ENCODE results near the gene SHF.
A peak's percentile ranks its signal among the peaks of the same experiment; 100 is the strongest.

Gene SHF

GRCh38 chr15:45121020-45121419, 66.7 kb downstream of the SHF start:
- in situ Hi-C loops (cut with MboI; ENCODE audit: low pct_unique_long_range_greater_than_20kb, low sequenced_read_pairs, unreplicated experiment): no loop called here
- no peak for TF ChIP-seq CTCF (IDR thresholded peaks at IDR 0.05; ENCODE audit: extremely low read depth, insufficient read depth, missing control alignments)

GRCh38 chr15:45120081-45120972, 67.4 kb downstream of the SHF start:
- in situ Hi-C loops (cut with MboI; ENCODE audit: low pct_unique_long_range_greater_than_20kb, low sequenced_read_pairs, unreplicated experiment): no loop called here
- no peak for DNase-seq (ENCODE audit: low spot score)
- TF ChIP-seq CTCF (IDR thresholded peaks at IDR 0.05; ENCODE audit: extremely low read depth, insufficient read depth, missing control alignments): no peak

More at GRCh38 chr15:45121020-45121419, 66.7 kb downstream of the SHF start:
- DNase-seq (ENCODE audit: low spot score): no peak

GRCh38 chr15:45118996-45119395, 68.8 kb downstream of the SHF start:
- DNase-seq (ENCODE audit: low spot score): no peak

GRCh38 chr15:45118131-45118588, 69.6 kb downstream of the SHF start:
- peak; percentile 99 for TF ChIP-seq CTCF (IDR thresholded peaks at IDR 0.05; ENCODE audit: extremely low read depth, insufficient read depth, missing control alignments)
- in situ Hi-C loops (cut with MboI; ENCODE audit: low pct_unique_long_range_greater_than_20kb, low sequenced_read_pairs, unreplicated experiment): no loop called here
- peak; percentile 93 for DNase-seq (ENCODE audit: low spot score)

More at GRCh38 chr15:45118996-45119395, 68.8 kb downstream of the SHF start:
- TF ChIP-seq CTCF (IDR thresholded peaks at IDR 0.05; ENCODE audit: extremely low read depth, insufficient read depth, missing control alignments): no peak
- in situ Hi-C loops (cut with MboI; ENCODE audit: low pct_unique_long_range_greater_than_20kb, low sequenced_read_pairs, unreplicated experiment): no loop called here

- in situ Hi-C loops (cut with MboI; ENCODE audit: low pct_unique_long_range_greater_than_20kb, low sequenced_read_pairs, unreplicated experiment): no loop called here
- no peak for TF ChIP-seq CTCF (IDR thresholded peaks at IDR 0.05; ENCODE audit: extremely low read depth, insufficient read depth, missing control alignments)
- no peak for DNase-seq (ENCODE audit: low spot score)
Observed at GRCh38 chr15:45117308-45118130, 70.2 kb downstream of the SHF start.
